ENCODE results near the gene C11orf21.

C11orf21 gene

GRCh38 chr11:2329551-2329950 lies 27.8 kb upstream of the C11orf21 start:
- no peak for DNase-seq (ENCODE audit: extremely low read depth, low read depth)
- H3K4me3 ChIP-seq (replicated peaks; ENCODE audit: low read depth, low read length) = no peak overlapping the region
- TF ChIP-seq CTCF (IDR thresholded peaks at IDR 0.05; ENCODE audit: low read depth, low read length, missing control alignments) = no peak

DNA sequence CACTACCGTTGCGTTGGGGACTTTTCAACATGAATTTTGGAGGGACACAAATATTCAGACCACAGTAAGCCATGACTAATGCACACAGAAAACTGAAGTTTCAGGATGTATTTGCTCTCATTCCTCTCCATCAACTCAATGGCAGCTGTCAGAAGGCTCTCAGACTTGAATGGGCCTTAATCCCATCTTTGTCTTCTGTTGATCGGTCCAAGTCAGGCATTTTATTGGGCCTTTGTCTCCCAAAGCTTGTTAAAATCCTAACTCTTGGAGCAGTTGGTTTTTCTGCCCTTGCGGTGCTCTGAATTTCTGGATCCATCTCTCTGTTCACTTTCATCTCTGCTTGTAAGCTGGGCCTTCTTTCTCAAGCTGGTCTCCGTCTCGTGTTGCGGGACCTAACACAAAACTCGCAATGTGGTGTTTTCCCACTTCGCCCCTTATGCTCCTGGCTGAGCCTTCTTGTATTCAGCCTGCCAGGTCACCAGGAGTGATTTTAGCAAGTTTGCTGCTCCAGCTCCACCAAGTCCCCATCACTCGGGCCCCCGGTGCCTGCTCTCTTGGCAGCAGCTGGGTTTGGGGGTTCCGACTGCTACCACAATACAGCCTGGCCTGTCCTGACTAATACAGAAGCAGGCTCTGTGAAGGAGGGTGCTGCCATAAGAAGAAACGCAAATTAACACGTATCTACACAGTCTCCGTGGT lies 27.1 kb upstream of the C11orf21 start:
- TF ChIP-seq CTCF (IDR thresholded peaks at IDR 0.05; ENCODE audit: low read depth, low read length, missing control alignments) = no peak
- DNase-seq (ENCODE audit: extremely low read depth, low read depth) = no peak
- H3K4me3 ChIP-seq (replicated peaks; ENCODE audit: low read depth, low read length) = no peak overlapping the region

DNA sequence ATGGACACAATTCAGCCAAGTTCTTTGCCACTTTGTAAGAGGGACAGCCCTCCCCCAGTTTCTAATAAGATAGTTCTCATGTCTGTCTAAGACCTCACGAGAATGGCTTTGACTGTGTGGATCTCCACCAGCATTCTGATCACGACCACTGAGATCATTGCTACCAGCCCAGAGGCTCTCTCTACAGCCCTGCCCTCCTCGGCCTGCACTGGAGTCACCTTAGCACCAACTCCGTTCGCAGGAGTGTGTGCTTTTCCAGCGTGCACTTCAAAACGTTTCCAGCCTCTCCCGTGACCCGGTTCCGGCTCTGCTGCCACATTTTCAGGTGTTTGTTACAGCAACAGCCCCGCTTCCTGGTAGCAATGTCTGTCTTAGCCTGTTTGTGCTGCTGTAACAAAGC lies 26.3 kb upstream of the C11orf21 start:
- H3K4me3 ChIP-seq (replicated peaks; ENCODE audit: low read depth, low read length) = no peak overlapping the region
- TF ChIP-seq CTCF (IDR thresholded peaks at IDR 0.05; ENCODE audit: low read depth, low read length, missing control alignments) = no peak
- DNase-seq (ENCODE audit: extremely low read depth, low read depth) = no peak

DNA sequence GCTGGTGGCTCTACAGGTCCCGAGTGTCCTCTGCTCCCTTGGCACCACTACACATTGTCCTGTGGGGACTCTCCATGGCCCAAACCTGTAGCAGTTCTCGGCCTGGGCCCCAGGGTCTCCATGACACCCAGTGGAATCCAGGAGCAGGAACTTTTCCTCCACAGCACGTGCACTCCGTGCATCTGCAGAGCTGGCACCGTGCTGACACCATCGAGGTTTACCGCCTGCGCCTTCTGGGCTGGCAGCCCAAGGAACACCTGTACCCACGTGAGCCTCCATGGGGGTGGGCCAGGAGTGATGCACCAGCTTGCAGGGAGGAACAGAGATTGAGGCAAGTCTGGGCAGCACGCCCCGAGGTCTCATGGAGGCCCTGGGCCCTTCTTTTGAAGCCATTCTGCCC lies 25.3 kb upstream of the C11orf21 start:
- no peak for DNase-seq (ENCODE audit: extremely low read depth, low read depth)
- no peak overlapping the region for H3K4me3 ChIP-seq (replicated peaks; ENCODE audit: low read depth, low read length)
- TF ChIP-seq CTCF (IDR thresholded peaks at IDR 0.05; ENCODE audit: low read depth, low read length, missing control alignments) = no peak

GRCh38 chr11:2325719-2326118 lies 24.0 kb upstream of the C11orf21 start:
- no peak for DNase-seq (ENCODE audit: extremely low read depth, low read depth)
- TF ChIP-seq CTCF (IDR thresholded peaks at IDR 0.05; ENCODE audit: low read depth, low read length, missing control alignments) = no peak
- H3K4me3 ChIP-seq (replicated peaks; ENCODE audit: low read depth, low read length) = no peak overlapping the region

GRCh38 chr11:2325123-2325522 lies 23.4 kb upstream of the C11orf21 start:
- TF ChIP-seq CTCF (IDR thresholded peaks at IDR 0.05; ENCODE audit: low read depth, low read length, missing control alignments) = no peak
- no peak for DNase-seq (ENCODE audit: extremely low read depth, low read depth)
- H3K4me3 ChIP-seq (replicated peaks; ENCODE audit: low read depth, low read length) = no peak overlapping the region

- H3K4me3 ChIP-seq (replicated peaks; ENCODE audit: low read depth, low read length) = no peak overlapping the region
- TF ChIP-seq CTCF (IDR thresholded peaks at IDR 0.05; ENCODE audit: low read depth, low read length, missing control alignments) = no peak
- no peak for DNase-seq (ENCODE audit: extremely low read depth, low read depth)
These were observed 19.6 kb upstream of the C11orf21 start for GRCh38 chr11:2321311-2321683.

Data from HFF-Myc (cell line).